Mucosa of descending colon (tissue), 3 donors: Measurements from ENCODE around the gene RNF103. TPM values are rescaled to one million over a fixed set of nuclear protein-coding genes. Genes with fewer than 3 reads are reported as not detected.

ENCODE experiments used
- ATAC-seq: fragments of 200-7000 bp; cut with Tn5 transposase; one replicate; pipeline ENCODE4 v1.9.1; 2020; ENCODE audit warnings: mild to moderate bottlenecking, moderate library complexity
- DNase-seq, 3 donors: peaks; one replicate each; pipeline ENCODE4 v3.0.0-alpha.2; 2020
- H3K36me3 ChIP-seq: fragments of 200-600 bp; one replicate; pipeline ENCODE4 v1.8.0; 2021; ENCODE audit warnings: low read depth, mild to moderate bottlenecking
- H3K4me1 ChIP-seq: fragments of 200-600 bp; one replicate; pipeline ENCODE4 v1.8.0; 2021; ENCODE audit warnings: low read depth, mild to moderate bottlenecking
- H3K4me3 ChIP-seq: fragments of 200-600 bp; one replicate; pipeline ENCODE4 v1.8.0; 2021; ENCODE audit warnings: mild to moderate bottlenecking
- H3K9me3 ChIP-seq: fragments of 200-600 bp; one replicate; pipeline ENCODE4 v1.8.0; 2021; ENCODE audit warnings: mild to moderate bottlenecking
- intact Hi-C, 2 donors: fragments of 100-400 bp; cut with DNase I in 1 of 2; cut with micrococcal nuclease in 1 of 2; formaldehyde crosslinking; loops; one replicate each; pipeline versions ENCODE4 v1.11.0 to v1.11.1; 2022; cut with DNase I, micrococcal nuclease
- total RNA-seq, 3 donors: library from RNA; stranded (reverse); fragmentation: NEBNext Ultra II Directional in 2 of 3; extraction: Animal tissue kit (Norgen Biotek cat#: 25700) in 2 of 3; gene quantifications; one replicate each; pipeline versions ENCODE4 v1.2.1 to v1.2.4, GENCODE V29; 2021 to 2023
- TF ChIP-seq, protein P1 (sequence below): fragments of 200-600 bp; IDR thresholded peaks from one replicate; pipeline ENCODE4 v1.8.0; 2022; ENCODE audit warnings: antibody characterized with exemption, mild to moderate bottlenecking
- donor health status: DM: no; HTN: no; CAD: no; lungs with moderate emphysema.
- donor health status: DM: no; HTN: no; CAD: no.
- donor health status: DM: no; HTN: yes; CAD: no.

The RNF103 gene
- total RNA-seq, 3 donors from 2014 or later, result 61.7 to 73.2 (median 69.7) TPM

DNA sequence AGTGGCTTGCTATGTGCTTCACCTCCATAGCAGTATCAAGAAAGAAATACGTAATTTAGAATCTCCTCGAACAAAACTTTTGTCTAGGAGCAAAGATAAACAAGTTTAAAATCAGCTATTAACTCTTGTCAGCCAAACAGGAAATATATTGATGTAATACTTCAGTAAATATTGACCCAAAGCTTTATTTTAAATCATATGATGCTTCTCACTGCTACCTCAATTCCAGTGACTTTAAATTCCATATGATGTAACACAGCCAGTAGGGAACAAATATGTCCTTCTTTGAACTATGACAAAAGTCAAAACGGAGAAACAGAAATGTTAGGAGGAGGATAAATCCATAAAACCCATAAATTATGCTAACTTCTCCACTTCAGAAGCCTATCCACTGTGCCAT is 7.2 kb downstream of the RNF103 start:
- intact Hi-C loops, result no loop called here
- no peaks in the 10 kb centered on the region for H3K36me3 ChIP-seq
- peaks cover 14% of the 10 kb centered on the region for H3K4me1 ChIP-seq
- no peak for DNase-seq
- H3K9me3 ChIP-seq, result no peaks in the 10 kb centered on the region
- TF ChIP-seq, protein P1, sequence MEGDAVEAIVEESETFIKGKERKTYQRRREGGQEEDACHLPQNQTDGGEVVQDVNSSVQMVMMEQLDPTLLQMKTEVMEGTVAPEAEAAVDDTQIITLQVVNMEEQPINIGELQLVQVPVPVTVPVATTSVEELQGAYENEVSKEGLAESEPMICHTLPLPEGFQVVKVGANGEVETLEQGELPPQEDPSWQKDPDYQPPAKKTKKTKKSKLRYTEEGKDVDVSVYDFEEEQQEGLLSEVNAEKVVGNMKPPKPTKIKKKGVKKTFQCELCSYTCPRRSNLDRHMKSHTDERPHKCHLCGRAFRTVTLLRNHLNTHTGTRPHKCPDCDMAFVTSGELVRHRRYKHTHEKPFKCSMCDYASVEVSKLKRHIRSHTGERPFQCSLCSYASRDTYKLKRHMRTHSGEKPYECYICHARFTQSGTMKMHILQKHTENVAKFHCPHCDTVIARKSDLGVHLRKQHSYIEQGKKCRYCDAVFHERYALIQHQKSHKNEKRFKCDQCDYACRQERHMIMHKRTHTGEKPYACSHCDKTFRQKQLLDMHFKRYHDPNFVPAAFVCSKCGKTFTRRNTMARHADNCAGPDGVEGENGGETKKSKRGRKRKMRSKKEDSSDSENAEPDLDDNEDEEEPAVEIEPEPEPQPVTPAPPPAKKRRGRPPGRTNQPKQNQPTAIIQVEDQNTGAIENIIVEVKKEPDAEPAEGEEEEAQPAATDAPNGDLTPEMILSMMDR, result no peak
- ATAC-seq, result no peak
- no peak overlapping the region for H3K4me3 ChIP-seq

DNA sequence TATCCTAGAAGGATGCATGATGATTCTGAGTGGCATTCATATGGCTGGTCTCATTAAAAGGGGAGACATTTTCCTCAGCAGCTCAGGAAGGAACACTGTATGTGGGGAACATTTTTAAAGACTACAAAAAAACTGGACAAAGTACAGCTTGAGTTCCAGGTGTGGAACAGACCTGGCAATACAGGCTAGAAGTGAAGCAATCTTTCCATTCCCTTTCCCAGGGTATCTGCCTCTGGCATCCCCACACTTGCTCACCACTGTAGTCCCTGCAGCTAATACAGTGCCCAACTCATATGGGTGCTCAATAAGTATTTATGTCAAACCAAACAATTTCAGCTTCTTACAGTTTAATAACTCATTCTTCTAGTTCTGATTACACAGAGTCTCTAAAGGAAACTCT is 8.1 kb downstream of the RNF103 start:
- Histone ChIP-seq H3K36me3 (no peaks in the 10 kb centered on the region), H3K9me3 (no peaks in the 10 kb centered on the region), H3K4me1 (peaks cover 10% of the 10 kb centered on the region), H3K4me3 (no peak overlapping the region)
- TF ChIP-seq, protein P1, result no peak
- ATAC-seq (no peak), DNase-seq (no peak)
- intact Hi-C loops, result no loop called here

DNA sequence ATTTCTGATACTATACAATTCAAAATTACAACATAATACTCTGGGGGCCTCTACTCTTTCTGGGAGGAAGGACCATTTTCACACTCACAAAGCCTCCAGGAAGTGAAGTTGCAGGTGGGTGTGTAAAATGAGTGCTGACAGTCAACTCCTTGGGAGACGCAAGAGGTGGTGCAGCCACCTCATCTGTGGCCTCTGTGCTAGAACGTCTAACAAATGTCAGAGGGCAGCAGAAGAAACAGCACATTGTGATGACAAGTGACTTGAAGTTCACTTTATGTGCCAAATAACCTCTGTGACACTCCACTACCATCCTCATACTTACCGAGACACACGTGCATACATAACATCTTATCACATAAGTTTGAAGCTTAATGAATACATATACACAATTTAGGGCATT is 10.2 kb downstream of the RNF103 start:
- intact Hi-C loops, result no loop called here
- Histone ChIP-seq H3K4me1 (peaks cover 8% of the 10 kb centered on the region), H3K9me3 (no peaks in the 10 kb centered on the region), H3K4me3 (no peak overlapping the region), H3K36me3 (no peaks in the 10 kb centered on the region)
- TF ChIP-seq, protein P1, result no peak
- DNase-seq (no peak), ATAC-seq (no peak)

DNA sequence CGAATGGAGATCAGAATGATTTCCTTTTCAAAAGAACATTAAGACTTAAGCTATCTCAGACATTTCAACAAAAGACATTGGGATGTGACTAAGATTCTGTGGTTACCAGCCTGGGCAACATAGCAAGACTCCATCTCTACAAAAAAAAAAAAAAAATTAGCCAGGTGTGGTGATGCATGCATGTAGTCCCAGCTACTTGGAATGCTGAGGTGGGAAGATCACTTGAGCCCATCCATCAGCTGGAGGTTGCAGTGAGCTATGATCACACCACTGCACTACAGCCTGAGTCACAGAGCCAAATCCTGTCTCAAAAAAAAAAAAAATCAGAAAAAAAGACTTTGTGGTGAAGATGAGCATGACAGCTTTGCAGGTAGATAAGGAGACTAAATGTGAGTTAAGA is 12.8 kb downstream of the RNF103 start:
- Histone ChIP-seq H3K9me3 (no peaks in the 10 kb centered on the region), H3K4me1 (no peaks in the 10 kb centered on the region), H3K4me3 (no peak overlapping the region), H3K36me3 (no peaks in the 10 kb centered on the region)
- DNase-seq, result no peak
- intact Hi-C loops, result no loop called here
- TF ChIP-seq, protein P1, result no peak
- no peak for ATAC-seq

DNA sequence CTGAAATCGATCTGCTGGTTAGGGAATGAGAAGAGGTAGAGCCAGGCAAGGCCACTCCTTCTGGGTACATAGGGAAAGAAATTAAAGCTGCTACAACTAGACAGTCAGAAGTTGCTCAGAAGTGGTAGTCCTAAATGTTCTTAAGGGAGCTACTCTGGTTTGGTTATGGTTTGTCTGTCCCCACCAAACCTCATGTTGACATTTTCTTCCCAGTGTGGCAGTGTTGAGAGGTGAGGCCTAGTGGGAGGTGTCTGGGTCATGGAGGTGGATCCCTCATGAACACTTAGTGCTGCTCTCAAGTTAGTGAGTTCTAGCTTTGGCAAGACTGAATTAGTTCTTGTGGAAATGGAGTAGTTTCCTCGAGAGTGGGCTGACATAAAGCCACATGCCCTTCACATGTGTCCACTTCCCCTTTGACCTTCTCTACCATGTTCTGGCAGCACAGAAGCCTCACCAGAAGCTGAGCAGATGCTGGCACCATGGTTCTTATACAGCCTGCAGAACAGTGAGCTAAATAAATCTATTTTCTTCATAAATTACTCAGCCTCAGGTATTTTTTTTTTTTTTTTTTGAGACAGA is 14.7 kb downstream of the RNF103 start:
- intact Hi-C loops, result no loop called here
- TF ChIP-seq, protein P1, result no peak
- ATAC-seq (no peak), DNase-seq (no peak)
- Histone ChIP-seq H3K9me3 (no peaks in the 10 kb centered on the region), H3K4me3 (no peak overlapping the region), H3K4me1 (no peaks in the 10 kb centered on the region), H3K36me3 (no peaks in the 10 kb centered on the region)

DNA sequence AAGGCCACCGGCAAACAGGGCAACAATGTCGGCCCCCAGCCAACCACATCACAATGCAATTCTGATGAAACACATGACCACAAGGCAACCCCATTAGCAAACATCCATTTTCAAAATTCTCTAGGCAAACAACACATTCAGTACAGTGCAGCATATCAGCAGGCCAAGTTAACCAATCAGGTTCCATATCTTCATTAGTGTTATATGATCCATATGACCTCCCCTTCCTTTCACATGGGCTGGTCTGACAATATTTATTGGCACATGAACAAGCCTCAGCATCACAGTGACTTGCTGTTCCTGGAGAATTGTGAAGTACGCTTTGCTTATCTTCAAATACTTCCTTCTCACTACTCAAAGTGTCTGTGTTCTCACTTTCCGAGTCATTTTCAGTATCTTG is 19.8 kb downstream of the RNF103 start:
- Histone ChIP-seq H3K9me3 (no peaks in the 10 kb centered on the region), H3K4me3 (no peak overlapping the region), H3K4me1 (no peaks in the 10 kb centered on the region), H3K36me3 (no peaks in the 10 kb centered on the region)
- no peak for DNase-seq
- ATAC-seq, result no peak
- TF ChIP-seq, protein P1, result no peak
- intact Hi-C loops, result no loop called here
